NCI-H2227 (cell line): Measurements from ENCODE around the gene ASTN2.
A peak's percentile ranks its signal among the peaks of the same experiment; 100 is the strongest.

ENCODE experiments used
- DNase-seq: peaks from one replicate; lab custom pipeline; 2025; ENCODE audit not compliant: unreplicated experiment; lab: John Stamatoyannopoulos, UW

ASTN2 gene

GRCh38 chr9:117374076-117374725 is 40.7 kb downstream of the ASTN2 start:
- DNase-seq, result no peak

- DNase-seq, result no peak
These were observed 46.1 kb downstream of the ASTN2 start for GRCh38 chr9:117368684-117369230.

GRCh38 chr9:117365438-117365837 is 49.4 kb downstream of the ASTN2 start:
- no peak for DNase-seq

GRCh38 chr9:117363006-117363405 is 51.9 kb downstream of the ASTN2 start:
- DNase-seq, result no peak

- no peak for DNase-seq
These were observed 54.9 kb downstream of the ASTN2 start for GRCh38 chr9:117359910-117360309.

GRCh38 chr9:117355542-117355941 is 59.3 kb downstream of the ASTN2 start:
- no peak for DNase-seq

- no peak for DNase-seq
These were observed 59.9 kb downstream of the ASTN2 start for GRCh38 chr9:117354997-117355396.

- DNase-seq, result no peak
These were observed 60.5 kb downstream of the ASTN2 start for GRCh38 chr9:117354244-117354847.

- DNase-seq, result no peak
These were observed 69.8 kb downstream of the ASTN2 start for GRCh38 chr9:117344892-117345660.

GRCh38 chr9:117343427-117343826 is 71.4 kb downstream of the ASTN2 start:
- DNase-seq, result no peak

- DNase-seq, result no peak
These were observed 73.7 kb downstream of the ASTN2 start for GRCh38 chr9:117341151-117341550.

- peak; percentile 39 for DNase-seq
These were observed 74.4 kb downstream of the ASTN2 start for GRCh38 chr9:117340422-117340821.

- no peak for DNase-seq
These were observed 78.9 kb downstream of the ASTN2 start for GRCh38 chr9:117335837-117336433.

- no peak for DNase-seq
These were observed 80.8 kb downstream of the ASTN2 start for GRCh38 chr9:117334101-117334500.

GRCh38 chr9:117325831-117326230 is 89.0 kb downstream of the ASTN2 start:
- peak; percentile 35 for DNase-seq

GRCh38 chr9:117325110-117325731 is 89.6 kb downstream of the ASTN2 start:
- DNase-seq, result peak; percentile 35

GRCh38 chr9:117323390-117323789 is 91.5 kb downstream of the ASTN2 start:
- DNase-seq, result no peak

GRCh38 chr9:117317192-117317591 is 97.7 kb downstream of the ASTN2 start:
- no peak for DNase-seq

GRCh38 chr9:117315236-117315635 is 99.6 kb downstream of the ASTN2 start:
- DNase-seq, result peak; percentile 7

GRCh38 chr9:117313989-117314388 is 100.9 kb downstream of the ASTN2 start:
- no peak for DNase-seq

- no peak for DNase-seq
These were observed 107.2 kb downstream of the ASTN2 start for GRCh38 chr9:117307701-117308100.
